K562 (cell line): Measurements from ENCODE around the gene STK11. TPM values are rescaled to one million over a fixed set of nuclear protein-coding genes. Genes with fewer than 3 reads are reported as not detected.

ENCODE experiments used
- ATAC-seq: fragments of 200-7000 bp; cut with Tn5 transposase; 3 replicates; pipeline ENCODE4 v1.9.1; 2020; ENCODE audit warnings: moderate library complexity
- BruUV-seq: library from RNA; stranded (reverse); fragments of 400-500 nt; replicated peaks from 2 replicates; lab custom pipeline; 2021; lab: Mats Ljungman, UMichigan
- CTCF ChIA-PET: fragments of 300-600 bp; formaldehyde crosslinking; extraction: SDS; loops from one replicate; lab custom pipeline; 2021; ENCODE audit warnings: low intra/inter-chr PET ratio; lab: Yijun Ruan, JAX
- POLR2A ChIA-PET: fragments of 300-600, 350-650 bp; sonication (Branson Sonifier 250); formaldehyde crosslinking; extraction: SDS; loops from one replicate; lab custom pipeline; 2021; ENCODE audit warnings: antibody characterized with exemption, inconsistent platforms; lab: Yijun Ruan, JAX
- DNase-seq, 4 experiments: peaks; one replicate each; pipeline versions ENCODE4 v3.0.0 to v3.0.0-alpha.2; 2011 to 2018; ENCODE audit warnings: low spot score in 3 of 4, mixed read lengths in 3 of 4; ENCODE audit errors: extremely low read depth in 1 of 4
- FAIRE-seq: peaks from 2 replicates; lab custom pipeline; 2011; peaks lifted over from hg19 to GRCh38; lab: Jason Lieb, UNC
- H2AFZ ChIP-seq: 2 replicates; pipeline ENCODE4 v1.6.0; 2011; ENCODE audit warnings: low read depth, low read length, control low read depth, inconsistent platforms
- H3K27ac ChIP-seq: fragments of 200-600 bp; 3 replicates; pipeline ENCODE4 v1.8.0; 2011; ENCODE audit warnings: low read depth, mild to moderate bottlenecking, control low read depth, inconsistent platforms, low read length, moderate library complexity, mixed read lengths; ENCODE audit errors: extremely low read depth
- H3K27me3 ChIP-seq, 2 experiments: fragments of 300-600 bp in 1 of 2; 2 replicates in 1 of 2; 3 replicates in 1 of 2; pipeline versions ENCODE4 v1.6.0 to v1.8.0; 2011; ENCODE audit warnings: inconsistent platforms in 2 of 2, low read length in 2 of 2, mild to moderate bottlenecking in 1 of 2, mixed read lengths in 1 of 2, moderate library complexity in 1 of 2; ENCODE audit not compliant: control insufficient read depth in 2 of 2, insufficient read depth in 2 of 2
- H3K36me3 ChIP-seq: fragments of 300-600 bp; 3 replicates; pipeline ENCODE4 v1.8.0; 2011; ENCODE audit warnings: mild to moderate bottlenecking, low read length, inconsistent platforms; ENCODE audit not compliant: control insufficient read depth, insufficient read depth
- H3K4me1 ChIP-seq, 2 experiments: fragments of 200-600 bp in 1 of 2; replicated peaks in 1 of 2; 2 replicates in 1 of 2; 3 replicates in 1 of 2; pipeline versions ENCODE4 v1.5.1 to v1.8.0; 2011; ENCODE audit warnings: inconsistent platforms in 2 of 2, low read length in 2 of 2, mild to moderate bottlenecking in 1 of 2, mixed read lengths in 1 of 2, moderate library complexity in 1 of 2; ENCODE audit not compliant: control insufficient read depth in 2 of 2, insufficient read depth in 2 of 2
- H3K4me2 ChIP-seq: 2 replicates; pipeline ENCODE4 v1.6.1; 2011; ENCODE audit warnings: low read length, control low read depth, inconsistent platforms, mixed read lengths; ENCODE audit not compliant: insufficient read depth
- H3K4me3 ChIP-seq: fragments of 200-600 bp; sonication (generic), shearing (Covaris generic); 2 replicates; pipeline ENCODE4 v1.5.1; 2016; ENCODE audit warnings: control low read depth, inconsistent platforms
- H3K79me2 ChIP-seq: fragments of 200-600 bp; 3 replicates; pipeline ENCODE4 v1.8.0; 2011; ENCODE audit warnings: low read length, inconsistent platforms; ENCODE audit not compliant: control insufficient read depth, insufficient read depth
- H3K9ac ChIP-seq, 2 experiments: 2 replicates each; pipeline versions ENCODE4 v1.6.0 to v1.6.1; 2011; ENCODE audit warnings: low read depth in 2 of 2, low read length in 2 of 2, control low read depth in 1 of 2, inconsistent platforms in 1 of 2, mild to moderate bottlenecking in 1 of 2, mixed read lengths in 1 of 2; ENCODE audit not compliant: insufficient read depth in 1 of 2
- H3K9me1 ChIP-seq: one replicate; pipeline ENCODE4 v1.6.0; 2011; ENCODE audit warnings: inconsistent platforms, mild to moderate bottlenecking, low read length, moderate library complexity; ENCODE audit not compliant: control insufficient read depth, insufficient read depth
- H3K9me3 ChIP-seq: replicated peaks from 2 replicates; pipeline ENCODE4 v1.5.1; 2011; ENCODE audit warnings: low read depth, low read length, inconsistent platforms; ENCODE audit not compliant: control insufficient read depth, insufficient read depth
- H4K20me1 ChIP-seq: replicated peaks from 2 replicates; pipeline ENCODE4 v1.6.1; 2011; ENCODE audit warnings: low read length, inconsistent platforms, mixed read lengths; ENCODE audit not compliant: control insufficient read depth, insufficient read depth
- ELF2 ChIP-seq: fragments of 250-450 bp; sonication (Bioruptor Pico); IDR thresholded peaks from 2 replicates; pipeline ENCODE4 v1.5.0; 2021; ENCODE audit warnings: mild to moderate bottlenecking
- KHSRP ChIP-seq: fragments of 450-650 bp; IDR thresholded peaks from 2 replicates; pipeline ENCODE4 v1.6.1; 2017
- MECOM ChIP-seq: fragments of 250-450 bp; sonication (Bioruptor Pico); IDR thresholded peaks from 2 replicates; pipeline ENCODE4 v1.8.0; 2022; ENCODE audit warnings: inconsistent platforms
- NCOA1 ChIP-seq: fragments of 450-650 bp; IDR thresholded peaks from 2 replicates; pipeline ENCODE4 v1.6.1; 2016; ENCODE audit warnings: low read depth
- SIN3A ChIP-seq, 2 experiments: fragments of 150-350 bp in 1 of 2; IDR thresholded peaks; 2 replicates each; pipeline ENCODE4 v1.6.1; 2011 to 2016; ENCODE audit warnings: borderline replicate concordance in 2 of 2, low read depth in 2 of 2, low read length in 2 of 2, mild to moderate bottlenecking in 2 of 2, moderate library complexity in 2 of 2; ENCODE audit not compliant: control insufficient read depth in 1 of 2
- YBX1 ChIP-seq: fragments of 450-650 bp; IDR thresholded peaks from 2 replicates; pipeline ENCODE4 v1.7.1; 2016; ENCODE audit warnings: mild to moderate bottlenecking
- ZC3H4 ChIP-seq: sonication (generic); formaldehyde crosslinking; IDR thresholded peaks from 2 replicates; pipeline ENCODE4 v1.9.0; 2021; ENCODE audit warnings: missing genetic modification reagents, borderline replicate concordance
- ZNF699 ChIP-seq: fragments of 250-450 bp; sonication (Bioruptor Pico); IDR thresholded peaks from 2 replicates; pipeline ENCODE4 v1.8.0; 2021; ENCODE audit warnings: mild to moderate bottlenecking, moderate library complexity; ENCODE audit not compliant: insufficient replicate concordance
- WGBS: fragments of 100-300 bp; shearing (Covaris generic); methylation state at CpG from one replicate; pipeline ENCODE4 v1.1.6; 2016; ENCODE audit warnings: low coverage, mixed read lengths; ENCODE audit not compliant: insufficient coverage; ENCODE audit errors: missing lambda C conversion rate; 5-methylcytosine and 5-hydroxymethylcytosine counted together
- in situ Hi-C: fragments of 300-500 bp; cut with MboI; formaldehyde crosslinking; loops from 4 replicates; pipeline ENCODE4 v1.15.0; 2018; ENCODE audit warnings: inconsistent platforms, mixed read lengths
- intact Hi-C: fragments of 100-400 bp; cut with micrococcal nuclease; formaldehyde crosslinking; loops from 2 replicates; pipeline ENCODE4 v1.14.2; 2022
- polyA plus RNA-seq, 8 experiments: library from polyadenylated mRNA; depleted of rRNA in 4 of 8; stranded (reverse) in 5 of 8; unstranded in 3 of 8; fragments of >200 nt; fragmentation: Nextera tagmentation in 2 of 8; fragmentation: Illumina TruSeq in 1 of 8; extraction: Ambion mirVana in 2 of 8; extraction: Trizol in 1 of 8; gene quantifications; 2 replicates each; pipeline versions ENCODE4 v1.2.1 to v1.2.3, GENCODE V29; 2011 to 2014; ENCODE audit warnings: inconsistent platforms in 1 of 8, missing spikeins in 1 of 8
- total RNA-seq, 7 experiments: library from RNA; depleted of rRNA in 6 of 7; stranded (reverse); fragments of >200 nt in 6 of 7; fragmentation: Illumina TruSeq in 2 of 7; extraction: Trizol in 2 of 7; gene quantifications; 2 replicates each; pipeline versions ENCODE4 v1.2.1 to v1.2.3, GENCODE V29; 2011 to 2021; ENCODE audit warnings: low replicate concordance in 1 of 7

The STK11 gene
- total and polyA plus RNA-seq, 9 of the 15 experiments (the other 6 are each of a cell fraction or from before 2014, with no cell fraction given): 0.15 to 96.5 (median 31.7) TPM

- in situ Hi-C loops: loop anchor here (5.0 kb wide), 1 partner anchor 105 kb away; the partner anchor contains the start of gene NDUFS7
- no peak for ATAC-seq
- Histone ChIP-seq H3K9ac (peak overlapping the region in 1 of 2 experiments; percentile 92; a peak in 2 of 4 replicates), H3K4me2 (peak overlapping the region; percentile 88), H3K4me3 (peak overlapping the region; percentile 68; the same call in 1 of the 2 replicates), H2AFZ (no peak overlapping the region), H3K36me3 (peaks cover 71% of the 10 kb centered on the region), H3K4me1 (peaks cover 37 to 88% of the 10 kb centered on the region in 2 experiments), H3K27ac (no peak overlapping the region), H3K79me2 (peaks cover 49% of the 10 kb centered on the region), H3K27me3 (no peaks in the 10 kb centered on the region), H3K9me1 (no peaks in the 10 kb centered on the region), H4K20me1 (peaks cover 14% of the 10 kb centered on the region), H3K9me3 (no peaks in the 10 kb centered on the region)
- ChIA-PET POLR2A (interaction anchor here (0.6 to 2.2 kb wide), 4 partner anchors 8 to 998 kb away, joined by 3 to 7 read pairs (median 4); partner anchors contain the start of gene CIRBP), CTCF (interaction anchor here (0.7 kb wide), 1 partner anchor 48 kb away, joined by 3 read pairs; no protein-coding TSS in a partner anchor)
- FAIRE-seq: no peak
- intact Hi-C loops: loop anchor here (10.0 kb wide), 1 partner anchor 168 kb away; no protein-coding TSS in a partner anchor
- DNase-seq: no peak
- BruUV-seq: no TSS peak
- WGBS: 83% methylated on average over 6 of the region's 15 CpGs
- no peak for TF ChIP-seq KHSRP
- no peak for TF ChIP-seq NCOA1
- no peak for TF ChIP-seq ZNF699 (CRISPR knock-in tag)
- TF ChIP-seq ZC3H4 (CRISPR knock-in tag): peak; percentile 41; the same call in 1 of the 2 replicates
- no peak for TF ChIP-seq MECOM (CRISPR knock-in tag)
- no peak for TF ChIP-seq ELF2 (CRISPR knock-in tag)
- TF ChIP-seq SIN3A (IDR thresholded peaks at IDR 0.05; ENCODE audit: borderline replicate concordance in 2 of 2, control insufficient read depth in 1 of 2, low read depth in 2 of 2, low read length in 2 of 2): no peak
- no peak for TF ChIP-seq YBX1
- TF ChIP-seq, all 486 proteins: peak for 1
These were observed 71.5 kb downstream of the STK11 start for GRCh38 chr19:1277061-1277460.
